Measurements from ENCODE around the gene PIGV. TPM values are rescaled to one million over a fixed set of nuclear protein-coding genes. Genes with fewer than 3 reads are reported as not detected.

PIGV gene
- total RNA-seq, 1 donor from 2014 or later: 17.0 TPM

DNA sequence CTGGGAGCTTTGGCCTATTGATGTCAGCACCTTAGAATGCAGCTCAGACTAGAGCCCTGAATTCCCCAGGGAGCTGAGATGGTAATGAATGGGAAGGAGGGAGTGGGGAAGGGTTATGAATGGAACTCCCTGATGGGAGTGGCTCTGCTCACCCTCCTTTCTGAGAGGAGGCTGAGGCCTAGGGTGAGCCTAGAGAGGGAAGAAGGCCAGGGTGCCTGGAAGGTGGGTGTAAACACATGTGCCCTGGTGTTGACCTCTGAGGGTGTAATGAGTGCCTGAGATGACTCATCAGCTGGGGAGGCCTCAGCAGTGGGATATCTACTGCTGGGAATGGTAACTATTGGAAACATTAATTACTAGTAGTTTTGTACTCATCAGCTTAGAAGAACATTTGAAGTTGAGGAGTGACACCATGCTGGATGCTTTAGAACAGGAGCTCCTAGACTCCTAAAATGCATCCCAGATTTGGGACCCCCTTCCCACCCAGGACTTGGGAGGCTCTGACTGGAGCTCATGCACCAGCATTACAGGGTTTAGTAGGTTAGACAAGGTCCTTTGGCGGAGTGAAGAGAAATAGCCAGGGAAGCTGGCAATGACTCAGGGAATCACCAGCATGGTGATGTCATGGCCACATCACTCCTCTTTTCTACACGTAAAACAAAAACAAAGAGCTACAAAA is 16.0 kb upstream of the PIGV start:
- intact Hi-C loops (cut with micrococcal nuclease): no loop called here

DNA sequence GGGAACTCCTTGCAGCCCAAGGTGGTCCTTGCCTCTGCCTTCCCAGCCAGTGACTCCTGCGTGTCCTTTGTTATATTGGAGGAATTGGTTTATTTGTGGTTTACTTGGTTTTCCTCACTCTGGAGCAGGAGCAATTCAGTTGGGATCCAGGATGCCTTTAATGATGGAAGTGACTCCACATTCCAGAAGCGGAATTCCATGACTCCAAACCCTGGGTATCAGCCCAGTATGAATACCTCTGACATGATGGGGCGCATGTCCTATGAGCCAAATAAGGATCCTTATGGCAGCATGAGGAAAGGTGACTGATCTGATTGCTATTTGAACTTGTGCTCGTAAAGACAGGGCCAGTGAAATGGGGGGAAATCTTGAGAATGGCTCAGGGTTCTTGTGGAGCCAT is 15.1 kb upstream of the PIGV start:
- intact Hi-C loops (cut with micrococcal nuclease): no loop called here

DNA sequence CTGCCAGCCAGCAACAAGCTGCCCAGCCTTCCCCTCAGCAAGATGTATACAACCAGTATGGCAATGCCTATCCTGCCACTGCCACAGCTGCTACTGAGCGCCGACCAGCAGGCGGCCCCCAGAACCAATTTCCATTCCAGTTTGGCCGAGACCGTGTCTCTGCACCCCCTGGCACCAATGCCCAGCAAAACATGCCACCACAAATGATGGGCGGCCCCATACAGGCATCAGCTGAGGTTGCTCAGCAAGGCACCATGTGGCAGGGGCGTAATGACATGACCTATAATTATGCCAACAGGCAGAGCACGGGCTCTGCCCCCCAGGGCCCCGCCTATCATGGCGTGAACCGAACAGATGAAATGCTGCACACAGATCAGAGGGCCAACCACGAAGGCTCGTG is 13.3 kb upstream of the PIGV start:
- intact Hi-C loops (cut with micrococcal nuclease): no loop called here

DNA sequence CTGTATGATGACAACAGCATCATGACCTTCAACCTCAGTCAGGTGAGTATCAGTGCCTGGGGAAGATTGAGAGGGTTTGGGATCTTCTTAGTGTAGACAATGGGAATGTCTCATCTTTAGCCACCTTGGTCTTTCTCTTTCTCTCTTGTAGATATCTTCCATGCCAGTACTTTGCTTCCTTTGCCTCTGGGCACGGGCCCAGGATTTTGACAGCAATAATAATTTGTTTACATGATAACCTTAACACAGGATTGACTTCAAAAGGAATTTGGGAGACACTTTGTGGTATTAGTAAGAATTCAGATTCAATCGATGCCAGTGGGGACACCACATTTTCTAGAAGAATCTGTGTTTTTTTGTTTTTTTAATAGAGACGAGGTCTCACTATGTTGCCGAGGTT is 12.1 kb upstream of the PIGV start:
- intact Hi-C loops (cut with micrococcal nuclease): no loop called here

DNA sequence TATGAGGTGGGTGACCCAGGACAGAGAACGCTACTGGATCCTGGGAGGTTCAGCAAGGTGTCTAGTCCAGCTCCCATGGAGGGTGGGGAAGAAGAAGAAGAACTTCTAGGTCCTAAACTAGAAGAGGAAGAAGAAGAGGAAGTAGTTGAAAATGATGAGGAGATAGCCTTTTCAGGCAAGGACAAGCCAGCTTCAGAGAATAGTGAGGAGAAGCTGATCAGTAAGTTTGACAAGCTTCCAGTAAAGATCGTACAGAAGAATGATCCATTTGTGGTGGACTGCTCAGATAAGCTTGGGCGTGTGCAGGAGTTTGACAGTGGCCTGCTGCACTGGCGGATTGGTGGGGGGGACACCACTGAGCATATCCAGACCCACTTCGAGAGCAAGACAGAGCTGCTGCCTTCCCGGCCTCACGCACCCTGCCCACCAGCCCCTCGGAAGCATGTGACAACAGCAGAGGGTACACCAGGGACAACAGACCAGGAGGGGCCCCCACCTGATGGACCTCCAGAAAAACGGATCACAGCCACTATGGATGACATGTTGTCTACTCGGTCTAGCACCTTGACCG is 8.6 kb upstream of the PIGV start:
- intact Hi-C loops (cut with micrococcal nuclease): no loop called here

DNA sequence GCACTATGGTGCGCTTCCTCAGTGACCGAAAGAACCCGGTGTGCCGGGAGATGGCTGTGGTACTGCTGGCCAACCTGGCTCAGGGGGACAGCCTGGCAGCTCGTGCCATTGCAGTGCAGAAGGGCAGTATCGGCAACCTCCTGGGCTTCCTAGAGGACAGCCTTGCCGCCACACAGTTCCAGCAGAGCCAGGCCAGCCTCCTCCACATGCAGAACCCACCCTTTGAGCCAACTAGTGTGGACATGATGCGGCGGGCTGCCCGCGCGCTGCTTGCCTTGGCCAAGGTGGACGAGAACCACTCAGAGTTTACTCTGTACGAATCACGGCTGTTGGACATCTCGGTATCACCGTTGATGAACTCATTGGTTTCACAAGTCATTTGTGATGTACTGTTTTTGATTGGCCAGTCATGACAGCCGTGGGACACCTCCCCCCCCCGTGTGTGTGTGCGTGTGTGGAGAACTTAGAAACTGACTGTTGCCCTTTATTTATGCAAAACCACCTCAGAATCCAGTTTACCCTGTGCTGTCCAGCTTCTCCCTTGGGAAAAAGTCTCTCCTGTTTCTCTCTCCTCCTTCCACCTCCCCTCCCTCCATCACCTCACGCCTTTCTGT is 7.3 kb upstream of the PIGV start:
- intact Hi-C loops (cut with micrococcal nuclease): no loop called here

DNA sequence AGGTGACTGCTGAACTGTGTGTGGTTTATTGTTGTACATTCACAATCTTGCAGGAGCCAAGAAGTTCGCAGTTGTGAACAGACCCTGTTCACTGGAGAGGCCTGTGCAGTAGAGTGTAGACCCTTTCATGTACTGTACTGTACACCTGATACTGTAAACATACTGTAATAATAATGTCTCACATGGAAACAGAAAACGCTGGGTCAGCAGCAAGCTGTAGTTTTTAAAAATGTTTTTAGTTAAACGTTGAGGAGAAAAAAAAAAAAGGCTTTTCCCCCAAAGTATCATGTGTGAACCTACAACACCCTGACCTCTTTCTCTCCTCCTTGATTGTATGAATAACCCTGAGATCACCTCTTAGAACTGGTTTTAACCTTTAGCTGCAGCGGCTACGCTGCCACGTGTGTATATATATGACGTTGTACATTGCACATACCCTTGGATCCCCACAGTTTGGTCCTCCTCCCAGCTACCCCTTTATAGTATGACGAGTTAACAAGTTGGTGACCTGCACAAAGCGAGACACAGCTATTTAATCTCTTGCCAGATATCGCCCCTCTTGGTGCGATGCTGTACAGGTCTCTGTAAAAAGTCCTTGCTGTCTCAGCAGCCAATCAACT is 6.4 kb upstream of the PIGV start:
- intact Hi-C loops (cut with micrococcal nuclease): no loop called here

DNA sequence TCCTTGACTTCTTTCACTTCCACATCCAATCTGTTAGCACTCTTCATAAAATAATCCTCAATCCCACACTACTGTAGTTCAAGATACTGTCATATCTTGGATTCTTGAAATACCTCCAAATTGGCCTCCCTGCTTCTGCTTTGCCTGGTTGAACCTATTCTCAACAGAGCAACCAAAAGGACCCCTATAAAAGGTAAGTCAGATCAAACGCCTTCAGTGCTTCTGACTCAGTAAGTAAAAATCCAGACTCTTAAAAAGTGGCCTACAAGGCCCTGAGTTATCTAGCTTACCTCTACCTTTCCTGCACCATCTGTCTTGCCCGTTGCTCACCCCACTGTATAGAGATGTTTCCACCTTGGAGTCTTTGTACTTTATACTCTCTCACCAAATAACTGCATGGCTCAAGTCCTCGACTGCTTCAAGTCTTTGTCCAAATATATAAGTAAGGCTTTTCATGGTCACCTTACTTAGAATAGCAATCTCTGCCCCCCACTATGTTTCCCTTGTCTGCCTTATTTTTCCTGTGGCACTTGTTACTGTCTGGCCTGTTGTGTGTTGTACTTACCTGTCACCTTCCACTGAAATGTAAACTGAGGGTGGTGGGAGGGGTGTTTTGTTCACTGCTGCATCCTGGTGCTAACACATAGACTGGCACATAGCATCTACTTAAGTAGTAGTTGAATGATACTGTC is 5.1 kb upstream of the PIGV start:
- intact Hi-C loops (cut with micrococcal nuclease): no loop called here

DNA sequence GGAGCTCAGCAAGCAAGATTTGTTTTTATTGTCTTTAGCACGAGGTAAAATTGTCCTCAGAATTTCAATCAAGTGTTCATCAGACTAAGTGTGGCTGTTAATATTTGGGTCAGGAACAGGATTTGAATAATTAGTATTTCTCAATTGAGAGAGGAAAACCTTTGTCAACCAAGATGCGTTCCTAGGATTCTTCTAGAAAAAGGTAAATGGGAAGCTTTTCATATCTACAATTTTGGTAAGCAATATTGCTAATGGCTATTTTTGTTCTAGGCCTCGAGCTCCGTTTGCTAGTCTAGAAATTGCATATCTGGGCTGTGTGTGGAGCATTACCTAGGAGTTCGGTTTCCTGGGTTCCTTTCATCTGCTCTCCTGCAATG is 4.1 kb upstream of the PIGV start:
- intact Hi-C loops (cut with micrococcal nuclease): no loop called here

DNA sequence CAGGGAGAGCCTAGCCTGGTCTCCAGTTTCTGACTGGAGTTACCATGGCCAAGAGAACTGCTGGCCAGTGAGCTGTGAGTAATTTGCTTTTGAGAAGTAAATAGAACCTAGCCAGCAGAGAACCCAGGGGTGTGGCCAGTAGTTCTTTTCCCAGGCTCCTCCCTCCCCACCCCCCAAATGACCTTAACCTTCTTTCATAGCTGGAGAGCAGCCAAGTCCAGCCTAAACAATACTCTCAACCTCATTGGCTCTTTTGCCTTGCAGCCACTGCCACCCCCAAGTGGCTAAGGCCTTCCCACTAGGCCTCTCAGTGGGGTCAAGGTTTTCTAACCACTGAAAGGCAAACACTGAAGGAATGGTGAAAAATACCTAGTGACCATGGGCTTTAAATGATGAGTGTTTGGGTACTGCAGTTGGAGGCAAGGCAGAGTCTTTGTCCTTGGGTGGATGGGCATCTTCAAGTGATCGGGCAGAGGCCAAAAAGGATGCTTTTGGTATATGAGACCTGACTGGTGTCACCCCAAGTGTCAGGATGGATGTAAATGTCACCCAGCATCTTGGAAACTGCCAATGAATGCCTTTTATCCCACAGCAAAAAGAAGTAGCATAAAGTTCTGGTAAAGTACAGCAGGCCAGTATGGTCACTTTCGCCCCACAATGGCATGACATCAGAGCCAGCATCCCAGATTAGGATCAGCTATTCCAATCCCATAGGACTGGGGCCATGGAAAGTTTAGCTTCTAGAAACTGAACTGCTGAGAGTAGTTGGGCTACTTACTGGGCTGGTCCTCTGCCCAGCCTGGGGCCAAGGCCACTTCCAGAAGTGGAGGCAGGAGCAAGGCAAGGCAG is 3.5 kb upstream of the PIGV start:
- intact Hi-C loops (cut with micrococcal nuclease): no loop called here

DNA sequence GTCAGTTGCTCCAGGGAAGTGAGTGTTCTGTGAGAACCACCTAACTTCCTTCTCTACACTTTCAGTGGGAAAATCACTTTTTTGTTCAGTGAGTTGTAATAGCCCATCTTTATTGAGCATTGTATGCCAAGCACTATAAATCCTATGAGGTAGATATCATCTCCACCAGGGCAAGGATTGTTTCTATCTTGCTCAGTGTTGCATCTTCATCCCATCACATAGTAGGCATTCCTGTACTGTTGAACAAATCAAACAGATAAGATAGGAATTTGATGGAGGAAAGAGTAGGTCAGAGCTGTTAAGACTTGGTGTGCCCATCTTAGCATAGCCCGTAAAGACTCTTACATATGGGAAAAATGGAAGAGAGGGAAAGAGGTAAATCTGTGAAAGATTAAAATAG is 2.9 kb upstream of the PIGV start:
- intact Hi-C loops (cut with micrococcal nuclease): no loop called here

DNA sequence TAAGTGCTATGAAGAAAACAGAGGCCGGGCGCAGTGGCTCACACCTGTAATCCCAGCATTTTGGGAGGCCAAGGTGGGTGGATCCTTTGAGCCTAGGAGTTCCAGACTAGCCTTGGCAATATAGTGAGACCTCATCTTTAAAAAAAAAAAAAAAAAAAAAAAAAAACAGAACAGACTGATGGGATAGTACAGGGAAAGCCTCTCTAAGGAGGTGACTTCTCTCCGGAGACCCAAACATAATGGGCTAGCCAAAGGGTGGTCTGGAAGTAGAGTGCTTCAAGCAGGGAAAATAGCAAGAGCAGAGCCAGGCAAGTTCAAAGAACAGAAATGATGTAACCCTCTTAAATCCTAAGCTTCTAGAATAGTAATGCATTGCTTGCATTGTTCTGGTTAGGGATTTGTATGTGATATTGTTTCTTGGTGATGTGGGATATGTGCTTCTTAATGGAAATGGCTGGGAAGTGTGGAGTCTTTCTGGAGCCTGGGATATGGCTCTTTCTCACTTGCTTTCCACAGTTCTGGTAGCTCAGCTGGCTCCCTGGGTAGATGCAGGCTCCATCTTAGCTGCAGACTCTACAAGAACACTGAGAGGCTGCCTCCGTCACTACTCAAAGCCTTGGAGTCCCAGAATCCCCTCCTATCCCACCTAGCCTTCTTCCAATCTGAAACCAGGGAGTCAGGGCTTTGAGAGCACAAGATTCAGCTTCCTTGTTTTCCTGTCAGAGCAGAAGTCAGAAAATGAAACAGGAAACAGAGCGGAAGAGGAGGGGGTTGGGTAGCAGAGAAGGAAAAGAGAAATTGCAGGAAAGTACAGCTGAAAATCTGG is 1.9 kb upstream of the PIGV start:
- intact Hi-C loops (cut with micrococcal nuclease): no loop called here

DNA sequence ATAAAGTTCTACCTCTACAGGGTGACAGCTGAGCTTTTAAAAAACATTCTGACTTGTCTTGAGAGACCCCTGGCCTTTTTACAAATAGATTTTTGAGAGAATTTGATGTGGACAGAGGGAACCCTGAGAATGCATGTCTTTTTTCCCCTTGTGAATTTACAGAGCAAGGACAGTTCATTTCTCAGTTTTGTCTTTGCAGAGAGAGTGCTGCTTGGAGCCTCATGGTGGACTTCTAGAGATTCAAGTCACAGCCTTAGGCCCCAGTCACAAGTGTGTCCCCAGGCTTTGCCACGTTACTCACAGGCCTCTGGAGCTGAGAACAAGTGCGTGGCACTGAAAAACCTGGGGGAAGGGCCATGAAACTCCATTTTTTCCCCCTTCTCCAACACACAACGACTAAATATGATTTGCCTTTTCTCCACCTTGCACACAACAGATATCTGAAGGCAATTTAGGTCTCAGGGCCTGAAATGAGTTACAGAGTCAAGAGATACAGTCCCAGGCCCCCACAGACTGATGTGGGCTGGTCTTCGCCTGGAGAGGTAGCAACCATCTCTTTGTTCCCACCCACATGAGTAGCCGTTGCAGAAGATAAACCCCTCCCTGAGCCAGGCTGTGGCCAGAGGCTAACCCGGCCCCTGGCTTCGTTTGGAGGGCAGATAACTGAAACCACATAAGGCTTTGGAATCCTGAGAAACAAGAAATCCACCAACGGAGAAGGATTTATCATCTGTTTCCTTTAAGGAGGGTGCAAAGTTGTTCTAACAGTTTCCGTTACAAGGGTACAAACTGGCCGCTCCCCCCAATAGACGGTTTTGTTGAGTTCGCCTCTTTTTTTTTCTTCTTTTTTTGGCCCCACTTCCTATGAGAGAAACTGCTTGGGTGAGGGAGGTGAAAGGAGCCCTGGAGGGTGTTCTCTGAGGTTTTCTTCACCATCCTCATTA is 1.0 kb upstream of the PIGV start:
- intact Hi-C loops (cut with micrococcal nuclease): no loop called here

DNA sequence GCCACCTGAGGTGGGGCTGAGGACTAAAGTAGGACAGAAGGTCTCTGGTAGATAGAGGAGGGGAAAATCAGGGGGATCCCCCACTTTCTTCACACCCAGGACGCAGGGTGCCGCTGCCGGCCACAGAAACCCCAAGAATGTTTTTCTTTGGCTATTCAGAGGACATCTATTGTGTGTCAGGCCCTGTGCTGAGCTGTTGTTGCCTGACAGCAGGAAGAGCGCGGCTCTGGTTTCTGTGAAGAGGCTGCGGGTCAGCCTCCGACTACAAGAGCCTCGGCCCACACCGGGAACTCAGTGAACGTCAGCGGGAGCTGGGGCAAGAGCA is 407 bp upstream of the PIGV start:
- intact Hi-C loops (cut with micrococcal nuclease): no loop called here

DNA sequence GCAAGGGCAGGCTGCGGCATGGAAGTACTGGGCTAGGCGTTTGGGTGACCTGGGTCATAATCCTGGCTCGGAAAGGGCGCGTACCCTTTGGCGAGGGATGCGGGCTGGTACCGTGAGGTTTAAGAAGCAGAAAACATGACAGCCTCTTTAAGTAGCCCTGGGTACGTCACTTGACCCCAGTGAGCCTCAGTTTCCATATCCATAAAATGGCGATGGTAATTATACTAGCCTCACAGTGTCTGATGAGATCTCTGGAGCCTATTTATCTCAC is 700 bp downstream of the PIGV start:
- intact Hi-C loops (cut with micrococcal nuclease): loop anchor here (1.0 to 2.0 kb wide), 4 partner anchors 76 to 288 kb away; no protein-coding TSS in a partner anchor

DNA sequence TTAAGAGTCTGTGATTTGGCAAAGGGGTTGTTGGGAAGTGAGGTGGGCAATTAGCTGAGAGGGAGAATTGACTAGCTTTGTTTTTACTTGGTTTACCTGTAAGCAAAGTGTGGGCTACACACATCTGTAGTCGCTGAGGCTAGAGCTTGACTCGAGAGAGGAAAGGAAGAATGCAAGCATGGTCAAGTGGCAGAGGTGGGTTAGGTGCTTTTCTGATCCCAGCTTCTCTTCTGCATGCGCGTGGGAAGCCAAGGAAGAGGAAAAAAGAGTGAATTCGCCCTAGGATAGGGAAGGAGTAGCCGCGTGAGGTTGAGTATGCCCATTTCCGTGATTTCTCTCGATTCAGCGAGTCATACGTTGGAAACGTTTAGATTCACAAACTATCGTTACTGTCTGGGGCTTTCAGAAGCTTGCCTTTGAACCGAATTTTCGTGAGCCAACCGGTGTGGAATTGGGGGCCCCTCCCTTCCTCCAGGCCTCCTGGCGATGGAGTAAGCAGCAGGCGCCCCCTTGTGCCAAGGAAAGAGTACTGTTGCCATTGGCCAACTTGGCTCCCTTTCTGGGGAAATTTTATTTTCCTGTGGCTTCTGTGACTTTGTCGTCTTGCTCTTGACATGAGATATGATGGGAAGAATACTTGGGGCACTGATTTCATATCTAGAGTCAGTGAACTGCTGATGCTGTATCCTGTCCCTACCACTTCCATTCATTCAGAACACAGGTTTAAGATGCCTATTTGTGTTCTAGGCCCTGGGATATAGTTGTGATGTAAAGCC is 1.3 kb downstream of the PIGV start:
- intact Hi-C loops (cut with micrococcal nuclease): loop anchor here (1.0 to 2.0 kb wide), 6 partner anchors 45 to 288 kb away; no protein-coding TSS in a partner anchor

DNA sequence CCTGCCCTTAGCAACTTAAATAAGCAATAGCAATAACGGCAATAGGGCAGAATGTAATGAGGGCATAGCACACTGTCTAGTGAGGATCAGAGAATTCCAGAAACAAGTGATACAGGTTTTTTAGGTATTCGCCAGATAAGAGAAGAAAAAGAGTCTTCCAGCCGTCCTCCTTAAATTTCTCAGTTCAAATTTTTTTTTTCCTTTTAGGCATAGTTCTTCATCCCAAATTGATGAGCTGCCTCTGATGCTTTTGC is 1.8 kb downstream of the PIGV start:
- intact Hi-C loops (cut with micrococcal nuclease): loop anchor here (1.0 to 2.0 kb wide), 5 partner anchors 45 to 289 kb away; no protein-coding TSS in a partner anchor

DNA sequence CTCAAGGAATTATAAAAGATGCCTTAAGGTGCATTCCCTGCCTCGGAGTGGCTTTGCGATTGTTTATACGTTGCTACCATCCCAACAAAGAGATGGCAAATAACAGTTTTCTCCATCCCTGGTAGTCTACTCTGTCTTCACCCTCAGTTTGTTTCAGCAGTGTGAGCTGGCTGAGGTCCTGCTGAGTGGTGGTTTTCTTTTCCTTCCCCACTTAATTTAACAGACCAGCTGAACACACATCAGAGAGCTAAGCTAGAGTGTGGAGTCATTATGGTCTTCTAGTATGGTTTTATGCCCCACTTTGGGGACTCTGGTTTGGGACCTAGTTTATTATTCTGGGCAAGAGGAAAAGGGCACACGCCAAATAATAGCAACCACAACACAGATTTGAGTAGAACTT is 2.2 kb downstream of the PIGV start:
- intact Hi-C loops (cut with micrococcal nuclease): loop anchor here (1.0 to 2.0 kb wide), 6 partner anchors 43 to 289 kb away; no protein-coding TSS in a partner anchor

DNA sequence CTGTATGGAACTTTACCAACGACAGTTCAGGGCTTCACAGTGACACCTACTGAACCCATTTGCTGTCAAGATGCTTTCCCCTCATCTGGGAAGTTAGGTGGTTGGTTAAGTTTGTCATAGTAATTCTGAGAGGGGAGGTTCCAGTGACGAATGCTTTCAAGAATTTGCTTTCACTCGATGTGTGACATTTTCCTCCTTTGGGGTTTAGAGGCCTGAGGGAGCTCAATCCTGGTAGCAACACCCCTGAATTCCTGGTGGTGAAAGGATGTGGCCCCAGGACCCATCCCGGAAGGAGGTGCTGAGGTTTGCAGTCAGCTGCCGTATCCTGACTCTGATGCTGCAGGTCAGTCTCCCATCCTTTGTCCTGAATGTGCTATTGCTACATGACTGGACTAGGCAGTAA is 2.8 kb downstream of the PIGV start:
- intact Hi-C loops (cut with micrococcal nuclease): loop anchor here (1.0 kb wide), 1 partner anchor 43 kb away; no protein-coding TSS in a partner anchor

All from T-helper 2 cell treated with Interferon-gamma antibody and Interleukin-4, amounts not matched to agents 100 ng/mL and 5 ng/mL, for 36 hours (primary cell).